Astrocyte of the spinal cord (primary cell): ENCODE measurements around the gene IKZF1.
"Not testable (repeated sequence)": the region's sequence is repeated elsewhere in the genome, so short reads cannot be mapped to it uniquely, and the experiment has no call there.

ENCODE experiments used
- DNase-seq: peaks from one replicate; pipeline ENCODE4 v3.0.0; 2011; ENCODE audit warnings: low read depth, low spot score
- H3K4me3 ChIP-seq: 2 replicates; pipeline ENCODE4 v1.5.1; 2011; ENCODE audit warnings: low read depth, mild to moderate bottlenecking, low read length, moderate library complexity
- in situ Hi-C: cut with HindIII; loops from 2 replicates; pipeline ENCODE4 v1.10.0; 2017; ENCODE audit warnings: low sequenced_read_pairs
- TF ChIP-seq, protein P1 (sequence below): IDR thresholded peaks from 2 replicates; pipeline ENCODE4 v1.5.1; 2012; ENCODE audit warnings: low read depth, mild to moderate bottlenecking, low read length, inconsistent platforms

Gene IKZF1

DNA sequence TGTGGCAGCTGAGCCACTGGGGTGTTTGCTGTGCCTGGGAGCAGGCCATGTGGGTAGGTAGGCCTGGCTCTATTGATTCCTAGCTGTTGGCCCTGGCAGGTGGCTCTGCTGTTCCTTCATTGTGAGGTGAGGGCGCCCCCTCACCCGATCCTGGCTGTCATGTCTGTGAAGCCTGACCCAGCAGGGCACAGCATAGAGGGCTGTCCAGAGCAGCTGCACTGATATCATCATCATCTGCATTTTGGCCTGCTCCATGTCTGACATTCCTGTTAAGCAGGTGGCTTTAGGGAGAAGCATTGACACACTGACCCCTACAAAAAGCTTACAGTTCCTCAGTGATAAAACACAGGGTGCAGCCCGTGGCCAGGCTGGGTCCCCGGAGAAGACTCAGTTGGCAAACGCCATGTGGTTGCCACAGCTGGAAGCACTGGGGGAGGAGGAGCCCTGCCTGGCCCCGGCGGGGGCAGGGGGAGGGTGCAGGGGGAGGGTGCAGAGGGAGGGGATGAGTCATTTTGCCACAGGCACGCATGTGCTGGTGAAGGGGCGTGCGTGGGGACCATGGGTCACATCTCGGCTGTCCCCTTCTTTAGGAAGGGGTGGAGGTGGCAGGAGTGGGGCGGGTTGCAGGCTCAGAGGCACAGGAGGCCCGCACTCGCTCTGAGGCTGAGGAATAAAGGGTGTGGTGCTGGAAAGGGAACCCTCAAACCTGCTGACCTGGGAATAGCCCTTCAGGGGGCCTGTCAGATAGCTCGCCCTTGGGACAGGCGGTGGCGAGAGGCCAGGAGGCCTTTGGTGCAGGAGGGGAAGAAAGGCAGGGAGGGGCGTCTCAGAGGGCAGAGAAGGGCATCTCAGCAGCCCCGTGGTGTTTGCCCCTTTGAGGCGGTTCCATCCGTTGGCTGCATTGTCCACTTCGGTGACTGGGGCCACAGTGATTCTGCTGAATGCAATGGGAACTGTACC is 31.6 kb downstream of the IKZF1 start:
- in situ Hi-C loops = no loop called here
- DNase-seq = no peak
- no peak overlapping the region for H3K4me3 ChIP-seq
- TF ChIP-seq, protein P1, sequence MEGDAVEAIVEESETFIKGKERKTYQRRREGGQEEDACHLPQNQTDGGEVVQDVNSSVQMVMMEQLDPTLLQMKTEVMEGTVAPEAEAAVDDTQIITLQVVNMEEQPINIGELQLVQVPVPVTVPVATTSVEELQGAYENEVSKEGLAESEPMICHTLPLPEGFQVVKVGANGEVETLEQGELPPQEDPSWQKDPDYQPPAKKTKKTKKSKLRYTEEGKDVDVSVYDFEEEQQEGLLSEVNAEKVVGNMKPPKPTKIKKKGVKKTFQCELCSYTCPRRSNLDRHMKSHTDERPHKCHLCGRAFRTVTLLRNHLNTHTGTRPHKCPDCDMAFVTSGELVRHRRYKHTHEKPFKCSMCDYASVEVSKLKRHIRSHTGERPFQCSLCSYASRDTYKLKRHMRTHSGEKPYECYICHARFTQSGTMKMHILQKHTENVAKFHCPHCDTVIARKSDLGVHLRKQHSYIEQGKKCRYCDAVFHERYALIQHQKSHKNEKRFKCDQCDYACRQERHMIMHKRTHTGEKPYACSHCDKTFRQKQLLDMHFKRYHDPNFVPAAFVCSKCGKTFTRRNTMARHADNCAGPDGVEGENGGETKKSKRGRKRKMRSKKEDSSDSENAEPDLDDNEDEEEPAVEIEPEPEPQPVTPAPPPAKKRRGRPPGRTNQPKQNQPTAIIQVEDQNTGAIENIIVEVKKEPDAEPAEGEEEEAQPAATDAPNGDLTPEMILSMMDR = no peak

DNA sequence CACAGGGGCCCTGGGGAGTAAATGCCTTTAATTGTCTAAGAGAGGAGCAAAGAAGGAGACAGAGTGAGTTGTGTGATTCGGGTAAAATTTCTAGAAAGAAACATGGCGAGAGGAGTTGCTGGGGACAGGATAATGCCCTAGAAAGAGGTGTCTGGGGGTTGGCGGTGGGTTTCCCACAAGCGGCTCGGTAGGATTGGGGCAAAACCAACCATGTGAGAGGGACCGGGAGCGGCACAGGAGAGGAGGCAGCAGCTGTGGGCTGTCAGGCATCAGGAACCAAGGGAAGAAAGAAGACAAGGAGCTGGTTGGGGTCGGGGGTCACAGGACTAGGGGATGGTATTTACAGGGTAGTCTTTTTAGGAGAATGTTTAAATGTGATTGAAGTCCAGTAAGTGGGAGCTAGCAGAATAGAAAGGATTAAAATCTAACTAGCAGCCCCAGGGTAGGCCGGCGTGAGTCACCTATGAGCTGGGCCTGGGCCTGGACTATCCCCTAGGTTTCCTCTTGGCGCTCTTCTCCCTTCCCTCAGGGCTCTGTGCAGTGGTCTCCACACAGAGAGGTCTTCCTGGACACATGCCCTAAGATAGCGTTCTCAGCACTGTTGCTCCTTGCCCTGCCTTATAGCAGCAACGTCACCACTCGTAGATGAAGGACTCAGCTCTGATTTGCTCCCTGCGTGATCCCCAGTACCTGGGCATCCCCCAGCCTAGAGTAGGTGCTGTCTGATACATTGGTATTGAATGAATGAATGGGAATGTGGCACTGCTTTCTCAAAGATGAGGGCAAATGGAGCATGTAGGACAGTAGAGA is 32.6 kb downstream of the IKZF1 start:
- DNase-seq = no peak
- H3K4me3 ChIP-seq = no peak overlapping the region
- in situ Hi-C loops = no loop called here
- TF ChIP-seq, protein P1 = no peak

- H3K4me3 ChIP-seq, DNase-seq, in situ Hi-C loops: not testable (repeated sequence)
Measured at GRCh38 chr7:50339472-50339871, 35.0 kb downstream of the IKZF1 start.

- in situ Hi-C loops = no loop called here
- H3K4me3 ChIP-seq = no peak overlapping the region
- no peak for DNase-seq
- TF ChIP-seq, protein P1 = no peak
Measured at GRCh38 chr7:50339990-50340500, 35.5 kb downstream of the IKZF1 start.

GRCh38 chr7:50341724-50342123 is 37.2 kb downstream of the IKZF1 start:
- in situ Hi-C loops = no loop called here
- no peak for DNase-seq
- TF ChIP-seq, protein P1 = no peak
- H3K4me3 ChIP-seq = no peak overlapping the region

GRCh38 chr7:50342616-50343114 is 38.1 kb downstream of the IKZF1 start:
- H3K4me3 ChIP-seq = no peak overlapping the region
- peak; percentile 45 for DNase-seq
- TF ChIP-seq, protein P1 = no peak
- in situ Hi-C loops = no loop called here
